Measurements from ENCODE around the gene FUT9.
"Not testable (repeated sequence)": the region's sequence is repeated elsewhere in the genome, so short reads cannot be mapped to it uniquely, and the experiment has no call there.

FUT9 gene

GRCh38 chr6:96171112-96171511 is 155.3 kb downstream of the FUT9 start:
- no peak for DNase-seq (ENCODE audit: low read depth in 2 of 2, low spot score in 1 of 2)

- DNase-seq (ENCODE audit: low read depth in 2 of 2, low spot score in 1 of 2) = no peak
These were observed 169.0 kb downstream of the FUT9 start for GRCh38 chr6:96184798-96185197.

GRCh38 chr6:96186094-96186493 is 170.3 kb downstream of the FUT9 start:
- DNase-seq (ENCODE audit: low read depth in 2 of 2, low spot score in 1 of 2) = no peak

GRCh38 chr6:96186516-96187195 is 170.9 kb downstream of the FUT9 start:
- DNase-seq (ENCODE audit: low read depth in 2 of 2, low spot score in 1 of 2) = no peak

- DNase-seq (ENCODE audit: low read depth in 2 of 2, low spot score in 1 of 2) = no peak
These were observed 178.9 kb downstream of the FUT9 start for GRCh38 chr6:96194675-96195074.

- no peak for DNase-seq (ENCODE audit: low read depth in 2 of 2, low spot score in 1 of 2)
These were observed 179.5 kb downstream of the FUT9 start for GRCh38 chr6:96195272-96195671.

- DNase-seq (ENCODE audit: low read depth in 2 of 2, low spot score in 1 of 2) = no peak
These were observed 180.9 kb downstream of the FUT9 start for GRCh38 chr6:96196633-96197032.

GRCh38 chr6:96197241-96197640 is 181.5 kb downstream of the FUT9 start:
- DNase-seq (ENCODE audit: low read depth in 2 of 2, low spot score in 1 of 2) = no peak

GRCh38 chr6:96202571-96202970 is 186.8 kb downstream of the FUT9 start:
- no peak for DNase-seq (ENCODE audit: low read depth in 2 of 2, low spot score in 1 of 2)

GRCh38 chr6:96211341-96211740 is 195.6 kb downstream of the FUT9 start:
- no peak for DNase-seq (ENCODE audit: low read depth in 2 of 2, low spot score in 1 of 2)

GRCh38 chr6:96212066-96212465 is 196.3 kb downstream of the FUT9 start:
- DNase-seq (ENCODE audit: low read depth in 2 of 2, low spot score in 1 of 2) = no peak

GRCh38 chr6:96213784-96214183 is 198.0 kb downstream of the FUT9 start:
- DNase-seq (ENCODE audit: low read depth in 2 of 2, low spot score in 1 of 2) = no peak

GRCh38 chr6:96223695-96224094 is 207.9 kb downstream of the FUT9 start:
- DNase-seq (ENCODE audit: low read depth in 2 of 2, low spot score in 1 of 2) = no peak

- no peak for DNase-seq (ENCODE audit: low read depth in 2 of 2, low spot score in 1 of 2)
These were observed 211.4 kb downstream of the FUT9 start for GRCh38 chr6:96227135-96227534.

GRCh38 chr6:96234444-96234843 is 218.7 kb downstream of the FUT9 start:
- no peak for DNase-seq (ENCODE audit: low read depth in 2 of 2, low spot score in 1 of 2)

GRCh38 chr6:96235927-96236326 is 220.2 kb downstream of the FUT9 start:
- DNase-seq (ENCODE audit: low read depth in 2 of 2, low spot score in 1 of 2) = no peak

- no peak for DNase-seq (ENCODE audit: low read depth in 2 of 2, low spot score in 1 of 2)
These were observed 220.7 kb downstream of the FUT9 start for GRCh38 chr6:96236471-96236870.

- DNase-seq (ENCODE audit: low read depth in 2 of 2, low spot score in 1 of 2) = no peak
These were observed 222.0 kb downstream of the FUT9 start for GRCh38 chr6:96237638-96238347.

- no peak for DNase-seq (ENCODE audit: low read depth in 2 of 2, low spot score in 1 of 2)
These were observed 230.8 kb downstream of the FUT9 start for GRCh38 chr6:96246563-96246962.

GRCh38 chr6:96249755-96250154 is 234.0 kb downstream of the FUT9 start:
- no peak for DNase-seq (ENCODE audit: low read depth in 2 of 2, low spot score in 1 of 2)

GRCh38 chr6:96257751-96258150 is 242.0 kb downstream of the FUT9 start:
- DNase-seq (ENCODE audit: low read depth in 2 of 2, low spot score in 1 of 2) = no peak

GRCh38 chr6:96260787-96261430 is 245.1 kb downstream of the FUT9 start:
- DNase-seq (ENCODE audit: low read depth in 2 of 2, low spot score in 1 of 2) = not testable (repeated sequence)
